Nephron progenitor cell (in vitro differentiated cells): Measurements from ENCODE around the gene SCP2D1.

Source experiments
- DNase-seq: peaks from one replicate; pipeline ENCODE4 v3.0.0; 2021
- H3K27ac Mint-ChIP-seq: 2 replicates; pipeline ENCODE4 v1.8.0; 2021; ENCODE audit warnings: mild to moderate bottlenecking, moderate library complexity, mixed read lengths
- H3K27me3 Mint-ChIP-seq: 2 replicates; pipeline ENCODE4 v1.8.0; 2021; ENCODE audit warnings: mild to moderate bottlenecking, low read depth, mixed read lengths; ENCODE audit not compliant: poor library complexity
- H3K36me3 Mint-ChIP-seq: 2 replicates; pipeline ENCODE4 v1.8.0; 2021; ENCODE audit warnings: low read depth, mixed read lengths
- H3K4me1 Mint-ChIP-seq: 2 replicates; pipeline ENCODE4 v1.8.0; 2021; ENCODE audit warnings: mixed read lengths
- H3K4me3 Mint-ChIP-seq: 2 replicates; pipeline ENCODE4 v1.8.0; 2021; ENCODE audit warnings: mild to moderate bottlenecking, moderate library complexity, mixed read lengths
- H3K9me3 Mint-ChIP-seq: 2 replicates; pipeline ENCODE4 v1.8.0; 2021; ENCODE audit warnings: mild to moderate bottlenecking, moderate library complexity, mixed read lengths
- TF ChIP-seq, protein P1 (sequence below): fragments of 200-600 bp; sonication (generic); IDR thresholded peaks from 2 replicates; pipeline ENCODE4 v1.5.0; 2021; ENCODE audit warnings: antibody characterized with exemption

The SCP2D1 gene

DNA sequence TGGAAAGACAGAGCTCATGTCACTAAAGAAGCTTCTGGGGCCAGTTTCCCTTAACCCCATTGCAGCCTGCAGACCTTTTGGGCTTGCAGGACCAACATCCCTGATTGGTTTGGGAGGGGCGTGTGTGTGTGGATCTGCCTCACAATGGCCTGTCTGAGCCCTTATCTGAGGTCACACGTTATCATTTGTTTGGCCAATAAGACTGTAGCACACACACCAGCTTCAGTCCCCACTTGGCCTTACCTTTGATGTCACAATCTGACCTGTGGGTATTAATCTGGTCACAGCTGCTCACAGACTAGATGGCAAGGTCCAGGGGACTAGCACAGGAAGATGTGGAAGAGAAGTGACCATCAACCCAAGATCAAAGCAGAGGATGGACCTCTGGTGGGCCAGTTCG is at the start of gene SCP2D1:
TSS of gene SCP2D1 (plus strand) at position 301 of the 400 bp plus-strand sequence. CDS start at position 334, 33 bp downstream.
- no peak within 1 kb of the TSS for H3K27ac Mint-ChIP-seq
- TF ChIP-seq, protein P1, sequence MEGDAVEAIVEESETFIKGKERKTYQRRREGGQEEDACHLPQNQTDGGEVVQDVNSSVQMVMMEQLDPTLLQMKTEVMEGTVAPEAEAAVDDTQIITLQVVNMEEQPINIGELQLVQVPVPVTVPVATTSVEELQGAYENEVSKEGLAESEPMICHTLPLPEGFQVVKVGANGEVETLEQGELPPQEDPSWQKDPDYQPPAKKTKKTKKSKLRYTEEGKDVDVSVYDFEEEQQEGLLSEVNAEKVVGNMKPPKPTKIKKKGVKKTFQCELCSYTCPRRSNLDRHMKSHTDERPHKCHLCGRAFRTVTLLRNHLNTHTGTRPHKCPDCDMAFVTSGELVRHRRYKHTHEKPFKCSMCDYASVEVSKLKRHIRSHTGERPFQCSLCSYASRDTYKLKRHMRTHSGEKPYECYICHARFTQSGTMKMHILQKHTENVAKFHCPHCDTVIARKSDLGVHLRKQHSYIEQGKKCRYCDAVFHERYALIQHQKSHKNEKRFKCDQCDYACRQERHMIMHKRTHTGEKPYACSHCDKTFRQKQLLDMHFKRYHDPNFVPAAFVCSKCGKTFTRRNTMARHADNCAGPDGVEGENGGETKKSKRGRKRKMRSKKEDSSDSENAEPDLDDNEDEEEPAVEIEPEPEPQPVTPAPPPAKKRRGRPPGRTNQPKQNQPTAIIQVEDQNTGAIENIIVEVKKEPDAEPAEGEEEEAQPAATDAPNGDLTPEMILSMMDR = no peak
- H3K4me3 Mint-ChIP-seq = no peak within 1 kb of the TSS
- DNase-seq = no peak
- peaks cover 24% of the 10 kb centered on the region for H3K27me3 Mint-ChIP-seq
- no peaks in the 10 kb centered on the region for H3K9me3 Mint-ChIP-seq
- H3K36me3 Mint-ChIP-seq = no peaks in the 10 kb centered on the region
- no peaks in the 10 kb centered on the region for H3K4me1 Mint-ChIP-seq

DNA sequence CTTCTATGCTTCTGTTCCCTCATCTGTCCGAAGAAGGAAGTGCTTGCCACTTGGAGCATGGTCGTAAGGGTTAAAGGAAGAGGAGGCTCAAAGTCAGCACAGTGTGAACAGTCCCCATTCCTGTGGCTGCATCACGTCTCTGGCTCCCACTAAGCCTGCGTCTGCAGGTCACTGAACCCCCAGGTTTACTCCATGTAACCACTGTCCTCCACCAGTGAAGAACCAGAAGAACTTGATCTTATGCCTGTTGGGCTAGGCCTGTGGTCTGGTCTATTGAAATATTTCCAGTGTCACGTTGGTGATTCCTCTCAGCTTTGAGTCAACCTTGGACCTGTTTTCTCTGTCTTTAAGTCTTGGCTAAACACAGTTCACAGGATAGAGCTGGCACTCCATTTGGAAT is 45.9 kb upstream of the SCP2D1 start:
- Mint-ChIP-seq H3K4me3 (no peak overlapping the region), H3K36me3 (peaks cover 28% of the 10 kb centered on the region), H3K27me3 (peaks cover 5% of the 10 kb centered on the region), H3K9me3 (peaks cover 4% of the 10 kb centered on the region), H3K4me1 (no peaks in the 10 kb centered on the region), H3K27ac (no peak overlapping the region)
- TF ChIP-seq, protein P1 = no peak
- DNase-seq = no peak

DNA sequence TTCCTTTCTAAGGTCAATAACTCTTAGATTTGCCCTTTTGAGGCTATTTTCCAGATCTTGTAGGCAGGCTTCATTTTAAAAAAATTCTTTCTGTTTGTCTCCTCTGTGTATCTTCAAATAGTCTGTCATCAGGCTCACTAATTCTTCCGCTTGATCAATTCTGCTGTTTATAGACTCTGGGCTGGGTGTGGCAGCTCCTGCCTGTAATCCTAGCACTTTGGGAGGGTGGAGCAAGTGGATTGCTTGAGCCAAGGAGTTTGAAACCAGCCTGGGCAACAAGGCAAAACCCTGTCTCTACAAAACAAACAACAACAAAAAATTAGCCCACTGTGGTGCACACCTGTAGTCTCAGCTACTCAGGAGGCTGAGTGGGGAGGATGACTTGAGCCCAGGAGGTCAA is 40.0 kb upstream of the SCP2D1 start:
- Mint-ChIP-seq H3K4me1 (peaks cover 4% of the 10 kb centered on the region), H3K36me3 (no peaks in the 10 kb centered on the region), H3K4me3 (no peak overlapping the region), H3K9me3 (no peaks in the 10 kb centered on the region), H3K27ac (no peak overlapping the region), H3K27me3 (peaks cover 9% of the 10 kb centered on the region)
- no peak for DNase-seq
- TF ChIP-seq, protein P1 = no peak

DNA sequence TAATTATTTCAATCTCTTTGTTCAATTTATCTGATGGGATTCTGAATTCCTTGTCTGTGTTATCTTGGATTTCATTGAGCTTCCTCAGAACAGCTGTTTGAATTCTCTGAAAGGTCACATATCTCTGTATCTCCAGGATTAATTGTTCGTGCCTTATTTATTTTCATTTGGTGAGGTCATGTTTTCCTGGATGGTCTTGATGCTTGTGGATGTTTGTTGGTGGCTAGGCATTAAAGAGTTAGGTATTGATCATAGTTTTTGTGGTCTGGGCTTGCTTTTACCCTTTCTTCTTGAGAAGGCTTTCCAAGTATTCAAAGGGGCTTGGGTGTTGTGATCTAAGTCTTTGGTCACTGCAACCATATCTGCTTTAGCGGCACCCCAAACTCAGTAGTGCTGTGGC is 39.4 kb upstream of the SCP2D1 start:
- TF ChIP-seq, protein P1 = no peak
- no peak overlapping the region for H3K27ac Mint-ChIP-seq
- no peaks in the 10 kb centered on the region for H3K9me3 Mint-ChIP-seq
- H3K36me3 Mint-ChIP-seq = no peaks in the 10 kb centered on the region
- DNase-seq = no peak
- H3K4me1 Mint-ChIP-seq = peaks cover 4% of the 10 kb centered on the region
- peaks cover 11% of the 10 kb centered on the region for H3K27me3 Mint-ChIP-seq
- no peak overlapping the region for H3K4me3 Mint-ChIP-seq

DNA sequence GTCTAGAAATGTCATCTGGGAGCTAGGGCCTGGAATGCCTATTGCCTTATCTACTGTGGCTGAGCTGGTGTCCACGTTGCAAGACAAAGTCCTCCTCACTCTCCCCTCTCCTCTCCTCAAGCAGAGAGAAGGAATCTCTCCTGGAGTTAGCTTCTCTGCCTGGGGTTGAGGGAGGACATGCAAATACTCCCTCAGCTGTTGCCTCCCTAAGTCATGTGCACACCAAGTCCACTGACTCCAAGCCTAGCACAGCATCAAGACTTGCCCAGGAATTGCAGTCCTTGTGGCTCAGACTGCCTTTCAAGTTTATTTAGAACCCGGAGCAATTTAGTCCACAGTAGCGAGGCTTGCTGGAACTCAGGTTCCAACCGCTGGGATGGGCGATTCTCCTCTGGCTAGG is 38.0 kb upstream of the SCP2D1 start:
- Mint-ChIP-seq H3K4me3 (no peak overlapping the region), H3K36me3 (no peaks in the 10 kb centered on the region), H3K9me3 (no peaks in the 10 kb centered on the region), H3K27me3 (peaks cover 11% of the 10 kb centered on the region), H3K27ac (no peak overlapping the region), H3K4me1 (peaks cover 4% of the 10 kb centered on the region)
- TF ChIP-seq, protein P1 = no peak
- no peak for DNase-seq

DNA sequence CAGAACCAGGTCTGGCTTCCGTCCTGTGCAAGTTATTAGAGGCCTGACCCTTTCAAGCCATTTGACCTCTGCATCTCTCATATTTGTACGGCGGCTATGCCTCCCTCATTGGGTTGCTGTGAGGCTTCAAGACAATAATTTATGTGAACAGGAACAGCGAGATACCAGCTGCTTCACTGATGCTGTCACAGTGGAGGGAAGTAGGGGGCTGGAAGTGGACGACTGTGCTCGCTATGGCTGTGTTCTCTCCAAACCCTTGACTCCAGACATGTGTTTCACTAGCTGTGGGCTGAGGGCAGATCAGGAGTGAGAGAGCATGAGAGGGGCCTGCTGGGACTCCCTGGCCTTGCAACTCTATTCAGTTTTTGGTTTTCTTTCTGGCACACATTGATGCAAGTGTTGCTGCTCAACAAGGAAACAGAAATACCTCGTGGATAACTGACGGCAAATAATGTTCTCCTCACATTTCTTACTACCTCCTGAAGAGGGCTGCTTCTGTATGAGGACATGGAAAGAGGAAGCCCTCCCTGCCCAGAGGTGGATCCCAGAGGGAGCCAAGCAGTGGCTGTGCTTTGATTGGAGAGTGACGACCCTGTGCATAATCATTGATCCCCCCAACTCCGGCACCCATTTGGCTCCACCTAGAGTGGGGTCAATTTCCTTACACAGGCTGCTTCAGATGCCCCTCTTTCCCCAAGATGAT is 34.7 kb upstream of the SCP2D1 start:
- TF ChIP-seq, protein P1 = no peak
- Mint-ChIP-seq H3K27me3 (peaks cover 25% of the 10 kb centered on the region), H3K9me3 (no peaks in the 10 kb centered on the region), H3K36me3 (no peaks in the 10 kb centered on the region), H3K4me1 (peaks cover 4% of the 10 kb centered on the region), H3K27ac (no peak overlapping the region), H3K4me3 (no peak overlapping the region)
- no peak for DNase-seq
